ENCODE results near the gene TBR1.

The TBR1 gene

GRCh38 chr2:161414042-161415033 is 1.8 kb upstream of the TBR1 start (continued):
- TF ChIP-seq ZNF175 (tag by site-specific recombination; IDR thresholded peaks at IDR 0.05) = no peak
- peak; percentile 50 for TF ChIP-seq ZIC2 (tag by site-specific recombination; IDR thresholded peaks at IDR 0.05)
- no peak for TF ChIP-seq ZNF155 (tag by site-specific recombination; IDR thresholded peaks at IDR 0.05)
- no peak for TF ChIP-seq ZNF19 (tag by site-specific recombination; IDR thresholded peaks at IDR 0.05; ENCODE audit: low read depth)
- TF ChIP-seq ZBTB6 (tag by site-specific recombination; IDR thresholded peaks at IDR 0.05) = no peak
- no peak for TF ChIP-seq FEZF1 (tag by site-specific recombination; IDR thresholded peaks at IDR 0.05)
- TF ChIP-seq ZNF157 (tag by site-specific recombination; IDR thresholded peaks at IDR 0.05) = no peak
- TF ChIP-seq KLF9 (tag by site-specific recombination; IDR thresholded peaks at IDR 0.05; ENCODE audit: low read depth) = no peak
- no peak for TF ChIP-seq HOXA7 (CRISPR knock-in tag; IDR thresholded peaks at IDR 0.05; ENCODE audit: borderline replicate concordance)
- no peak for TF ChIP-seq ZBTB44 (tag by site-specific recombination; IDR thresholded peaks at IDR 0.05)
- peak; percentile 85 for TF ChIP-seq ZBTB26 (tag by site-specific recombination; optimal IDR thresholded peaks at IDR 0.05)
- TF ChIP-seq ZNF132 (tag by site-specific recombination; IDR thresholded peaks at IDR 0.05; ENCODE audit: borderline replicate concordance) = no peak
- no peak for TF ChIP-seq ZNF23 (tag by site-specific recombination; IDR thresholded peaks at IDR 0.05; ENCODE audit: borderline replicate concordance)
- no peak for TF ChIP-seq BCL6B (tag by site-specific recombination; IDR thresholded peaks at IDR 0.05)
- TF ChIP-seq SCRT1 (tag by site-specific recombination; IDR thresholded peaks at IDR 0.05; ENCODE audit: borderline replicate concordance) = no peak
- TF ChIP-seq ZNF558 (tag by site-specific recombination; IDR thresholded peaks at IDR 0.05) = no peak
- no peak for TF ChIP-seq ZNF777 (tag by site-specific recombination; IDR thresholded peaks at IDR 0.05; ENCODE audit: borderline replicate concordance)
- TF ChIP-seq MYNN (tag by site-specific recombination; IDR thresholded peaks at IDR 0.05; ENCODE audit: borderline replicate concordance) = no peak
- TF ChIP-seq ZNF423 (tag by site-specific recombination; IDR thresholded peaks at IDR 0.05) = peak; percentile 51; the same call in 1 of the 2 replicates

Measured in HEK293 (cell line).